Measurements from ENCODE around the gene LCAT.

The LCAT gene, protein sequence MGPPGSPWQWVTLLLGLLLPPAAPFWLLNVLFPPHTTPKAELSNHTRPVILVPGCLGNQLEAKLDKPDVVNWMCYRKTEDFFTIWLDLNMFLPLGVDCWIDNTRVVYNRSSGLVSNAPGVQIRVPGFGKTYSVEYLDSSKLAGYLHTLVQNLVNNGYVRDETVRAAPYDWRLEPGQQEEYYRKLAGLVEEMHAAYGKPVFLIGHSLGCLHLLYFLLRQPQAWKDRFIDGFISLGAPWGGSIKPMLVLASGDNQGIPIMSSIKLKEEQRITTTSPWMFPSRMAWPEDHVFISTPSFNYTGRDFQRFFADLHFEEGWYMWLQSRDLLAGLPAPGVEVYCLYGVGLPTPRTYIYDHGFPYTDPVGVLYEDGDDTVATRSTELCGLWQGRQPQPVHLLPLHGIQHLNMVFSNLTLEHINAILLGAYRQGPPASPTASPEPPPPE

DNA sequence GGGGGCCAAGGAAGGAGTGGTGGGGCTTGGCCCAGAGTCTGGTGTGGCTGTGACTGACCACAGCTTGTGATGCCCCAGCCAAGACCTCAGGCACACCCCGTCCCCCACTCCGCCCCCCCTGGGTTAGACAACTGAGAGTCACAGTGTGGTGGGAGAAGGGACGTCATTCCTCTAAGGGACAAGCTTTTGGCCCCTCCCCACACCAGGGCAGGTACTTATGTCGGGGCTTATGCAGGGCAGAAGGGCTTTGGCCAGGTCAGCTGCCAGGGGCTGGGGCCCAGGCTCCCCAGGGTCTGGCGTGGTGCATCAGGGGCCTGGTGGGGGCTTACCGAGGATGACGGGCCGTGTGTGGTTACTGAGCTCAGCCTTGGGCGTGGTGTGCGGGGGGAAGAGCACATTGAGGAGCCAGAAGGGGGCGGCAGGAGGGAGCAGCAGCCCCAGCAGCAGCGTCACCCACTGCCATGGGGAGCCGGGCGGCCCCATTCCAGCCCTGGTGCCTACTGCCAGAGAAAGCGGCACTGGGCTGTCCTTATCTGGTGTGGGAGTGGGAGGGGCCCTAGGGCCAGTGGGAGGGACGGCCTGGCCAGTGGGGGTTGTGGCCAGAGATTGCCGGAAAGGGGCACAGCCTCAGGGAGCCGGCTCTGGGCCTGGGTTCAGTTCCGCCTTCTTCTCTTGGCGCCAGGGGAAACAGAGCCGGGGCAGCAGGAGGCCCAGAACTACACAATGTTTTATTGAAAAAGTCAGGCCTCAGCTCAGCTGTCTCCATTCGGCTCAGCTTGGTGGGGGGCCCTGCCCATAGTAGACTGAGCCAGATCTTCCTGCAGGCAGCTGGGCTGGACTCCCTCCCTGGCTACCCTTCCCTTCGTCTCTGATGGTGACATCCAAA is at the start of gene LCAT:
LCAT (minus strand) TSS at position 502 of the 886 bp plus-strand sequence; CDS start at position 483, 19 bp downstream.
- DNase-seq (ENCODE audit: extremely low read depth, low read depth), result no peak
- H3K4me3 ChIP-seq (replicated peaks; ENCODE audit: low read depth, low read length), result no peak within 1 kb of the TSS
- TF ChIP-seq, protein P1, sequence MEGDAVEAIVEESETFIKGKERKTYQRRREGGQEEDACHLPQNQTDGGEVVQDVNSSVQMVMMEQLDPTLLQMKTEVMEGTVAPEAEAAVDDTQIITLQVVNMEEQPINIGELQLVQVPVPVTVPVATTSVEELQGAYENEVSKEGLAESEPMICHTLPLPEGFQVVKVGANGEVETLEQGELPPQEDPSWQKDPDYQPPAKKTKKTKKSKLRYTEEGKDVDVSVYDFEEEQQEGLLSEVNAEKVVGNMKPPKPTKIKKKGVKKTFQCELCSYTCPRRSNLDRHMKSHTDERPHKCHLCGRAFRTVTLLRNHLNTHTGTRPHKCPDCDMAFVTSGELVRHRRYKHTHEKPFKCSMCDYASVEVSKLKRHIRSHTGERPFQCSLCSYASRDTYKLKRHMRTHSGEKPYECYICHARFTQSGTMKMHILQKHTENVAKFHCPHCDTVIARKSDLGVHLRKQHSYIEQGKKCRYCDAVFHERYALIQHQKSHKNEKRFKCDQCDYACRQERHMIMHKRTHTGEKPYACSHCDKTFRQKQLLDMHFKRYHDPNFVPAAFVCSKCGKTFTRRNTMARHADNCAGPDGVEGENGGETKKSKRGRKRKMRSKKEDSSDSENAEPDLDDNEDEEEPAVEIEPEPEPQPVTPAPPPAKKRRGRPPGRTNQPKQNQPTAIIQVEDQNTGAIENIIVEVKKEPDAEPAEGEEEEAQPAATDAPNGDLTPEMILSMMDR (IDR thresholded peaks at IDR 0.05; ENCODE audit: low read depth, low read length, missing control alignments), result no peak

DNA sequence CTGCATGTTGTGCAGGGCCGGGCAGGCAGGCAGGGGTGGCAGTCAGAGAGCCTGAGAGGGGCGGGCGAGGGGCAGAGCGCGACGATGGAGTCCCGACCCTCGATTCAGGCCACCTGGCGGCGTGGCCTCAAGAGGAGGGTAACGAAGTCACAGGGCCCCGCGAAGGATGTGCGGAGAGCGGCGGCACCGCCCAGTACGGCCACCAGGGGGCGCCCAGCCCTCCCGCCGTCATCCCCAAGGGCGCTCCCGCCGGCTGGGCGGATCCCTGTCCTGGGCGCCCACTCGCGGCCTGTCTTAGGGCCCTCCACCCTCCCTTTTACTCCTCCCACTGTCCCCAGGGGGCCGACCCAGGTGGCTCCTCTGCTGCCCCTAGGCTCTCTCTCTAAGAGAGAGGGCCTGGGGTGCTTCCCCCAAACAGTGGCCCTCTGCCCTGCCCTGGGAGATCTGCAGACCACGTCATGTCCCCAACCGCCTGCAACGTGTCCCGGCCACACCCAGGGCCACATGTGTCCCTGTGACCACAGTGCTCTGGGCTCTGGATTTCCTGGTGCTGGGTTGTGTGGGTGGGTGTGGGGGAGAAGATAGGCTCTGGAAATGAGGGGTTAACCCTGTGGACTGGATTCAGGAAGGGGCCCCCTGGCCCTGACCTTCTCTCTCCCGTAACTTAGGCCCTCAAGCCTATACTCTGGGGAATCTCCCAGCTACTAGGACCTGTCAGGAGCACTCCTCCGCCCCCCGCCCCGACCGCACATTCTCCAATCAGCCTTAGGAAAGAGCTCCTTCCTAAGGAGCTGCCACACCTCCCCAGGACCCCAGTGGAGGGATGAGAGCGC is 49.5 kb upstream of the LCAT start:
- H3K4me3 ChIP-seq (replicated peaks; ENCODE audit: low read depth, low read length), result no peak overlapping the region
- TF ChIP-seq, protein P1 (IDR thresholded peaks at IDR 0.05; ENCODE audit: low read depth, low read length, missing control alignments), result peak; percentile 91
- no peak for DNase-seq (ENCODE audit: extremely low read depth, low read depth)

DNA sequence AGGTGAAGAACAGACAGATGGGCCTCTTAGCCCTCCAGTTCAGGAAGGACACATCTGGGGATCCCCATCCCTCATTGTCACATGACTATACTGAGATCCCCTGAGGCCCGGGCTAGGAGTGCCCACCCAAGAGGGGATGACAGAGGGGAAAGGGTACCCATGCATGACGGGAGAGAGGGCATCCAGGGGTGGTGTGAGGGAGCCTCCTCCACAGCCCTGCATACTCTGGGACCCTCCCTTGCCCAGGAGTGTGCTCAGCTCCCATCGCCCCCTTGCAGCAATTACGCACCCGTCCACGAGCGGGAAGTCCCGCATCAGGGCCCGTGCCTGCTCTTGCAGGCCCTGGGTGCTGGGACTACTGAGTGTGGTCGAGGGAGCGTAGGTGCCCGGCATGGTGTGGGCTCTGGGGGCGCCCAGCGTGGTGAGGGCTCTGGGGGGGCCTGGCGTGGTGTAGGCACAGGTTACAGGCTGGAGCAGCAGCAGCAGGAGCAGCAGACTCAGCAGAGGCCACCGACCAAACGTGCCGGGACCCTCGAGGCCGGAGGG is 48.8 kb upstream of the LCAT start:
- H3K4me3 ChIP-seq (replicated peaks; ENCODE audit: low read depth, low read length), result no peak overlapping the region
- TF ChIP-seq, protein P1 (IDR thresholded peaks at IDR 0.05; ENCODE audit: low read depth, low read length, missing control alignments), result no peak
- no peak for DNase-seq (ENCODE audit: extremely low read depth, low read depth)

DNA sequence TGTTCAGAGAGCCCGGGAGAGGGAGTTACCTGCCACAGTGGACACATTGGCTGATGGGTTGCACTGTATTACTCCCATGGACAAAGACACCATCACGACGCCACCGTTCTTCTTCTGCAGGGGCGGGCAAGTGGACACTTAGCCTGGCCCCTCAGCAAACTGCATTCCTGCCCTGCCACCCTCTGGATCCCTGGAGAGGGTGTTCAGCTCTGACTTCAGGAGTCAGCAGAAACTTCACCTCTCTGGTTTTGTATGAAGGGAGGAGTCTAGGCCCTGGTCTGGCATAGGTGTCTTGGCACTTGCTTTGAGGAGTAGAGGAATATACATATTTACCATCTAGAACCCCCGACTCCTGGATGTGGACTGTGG is 46.1 kb upstream of the LCAT start:
- no peak overlapping the region for H3K4me3 ChIP-seq (replicated peaks; ENCODE audit: low read depth, low read length)
- TF ChIP-seq, protein P1 (IDR thresholded peaks at IDR 0.05; ENCODE audit: low read depth, low read length, missing control alignments), result no peak
- no peak for DNase-seq (ENCODE audit: extremely low read depth, low read depth)

DNA sequence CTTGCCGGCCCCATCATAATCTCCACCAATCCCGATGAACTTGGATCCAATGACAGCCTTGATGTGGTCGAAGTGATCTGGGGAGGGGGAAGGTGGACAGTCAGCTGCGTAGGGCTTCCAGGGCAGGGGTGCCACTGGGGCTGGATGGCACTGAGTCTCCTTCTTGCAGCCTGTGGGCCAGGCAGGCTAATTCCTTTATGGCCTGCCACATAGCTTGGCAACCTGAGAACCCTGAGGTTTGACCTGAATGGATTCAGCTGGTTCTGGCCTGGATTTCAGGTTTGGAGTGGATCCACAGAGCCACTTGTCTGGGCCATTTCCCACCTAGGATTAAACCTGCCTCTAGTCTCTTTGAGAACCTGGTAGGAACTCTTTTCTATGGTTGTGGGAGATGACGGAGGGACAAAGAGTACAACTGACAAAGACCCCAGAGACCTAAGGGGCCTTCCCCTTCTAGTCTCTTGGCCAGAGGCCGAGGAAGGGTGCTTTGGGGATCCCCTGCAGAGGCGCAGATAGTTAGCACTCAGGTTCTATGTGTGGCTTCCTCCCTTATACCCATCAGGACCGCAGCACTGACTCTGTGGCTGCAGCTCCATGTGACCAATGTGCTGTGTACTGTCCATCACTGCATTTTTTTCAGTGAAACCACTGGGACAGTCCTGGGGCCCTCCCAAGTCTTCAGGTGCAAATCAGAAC is 45.5 kb upstream of the LCAT start:
- DNase-seq (ENCODE audit: extremely low read depth, low read depth), result no peak
- no peak overlapping the region for H3K4me3 ChIP-seq (replicated peaks; ENCODE audit: low read depth, low read length)
- TF ChIP-seq, protein P1 (IDR thresholded peaks at IDR 0.05; ENCODE audit: low read depth, low read length, missing control alignments), result no peak

Data from HFF-Myc (cell line).